A549 (cell line): Measurements from ENCODE around the gene SERTAD2. TPM values are rescaled to one million over a fixed set of nuclear protein-coding genes. Genes with fewer than 3 reads are reported as not detected.

Experiments used
- ATAC-seq, 2 experiments: fragments of 200-7000 bp in 1 of 2; fragments of >200 bp in 1 of 2; cut with Nextera tagmentation in 1 of 2; cut with Tn5 transposase in 1 of 2; 3 replicates each; pipeline versions ENCODE4 v1.8.0 to v1.9.1; 2018 to 2020; ENCODE audit warnings: mild to moderate bottlenecking in 1 of 2, moderate library complexity in 1 of 2
- CTCF ChIA-PET: fragments of 300-600 bp; sonication (Branson Sonifier 250); formaldehyde crosslinking; extraction: SDS; loops from one replicate; lab custom pipeline; 2021; ENCODE audit warnings: antibody characterized with exemption, inconsistent platforms; lab: Yijun Ruan, JAX
- POLR2A ChIA-PET: fragments of 350-600 bp; formaldehyde crosslinking; extraction: SDS; loops from one replicate; lab custom pipeline; 2021; ENCODE audit warnings: antibody characterized with exemption, inconsistent platforms; lab: Yijun Ruan, JAX
- DNase-seq, 2 experiments: peaks; one replicate each; pipeline versions ENCODE4 v3.0.0 to v3.0.0-alpha.2; 2011 to 2016; ENCODE audit warnings: low read depth in 1 of 2, low spot score in 1 of 2
- FAIRE-seq: peaks from 2 replicates; lab custom pipeline; 2011; peaks lifted over from hg19 to GRCh38; lab: Jason Lieb, UNC
- H3K27ac ChIP-seq, 2 experiments: fragments of >200 bp; sonication (Bioruptor Twin); formaldehyde crosslinking; 3 replicates each; pipeline ENCODE4 v1.5.1; 2016 to 2017
- H3K4me1 ChIP-seq: fragments of >200 bp; sonication (Bioruptor Twin); formaldehyde crosslinking; 3 replicates; pipeline ENCODE4 v1.6.1; 2016
- H3K4me2 ChIP-seq: fragments of >200 bp; sonication (Bioruptor Twin); formaldehyde crosslinking; 3 replicates; pipeline ENCODE4 v1.6.1; 2016
- H3K4me3 ChIP-seq: fragments of >200 bp; sonication (Bioruptor Twin); formaldehyde crosslinking; 3 replicates; pipeline ENCODE4 v1.5.1; 2016
- H3K9me3 ChIP-seq: fragments of >200 bp; sonication (Bioruptor Twin); formaldehyde crosslinking; 3 replicates; pipeline ENCODE4 v1.6.1; 2016
- ATOH8 ChIP-seq: fragments of 250-450 bp; sonication (Bioruptor Pico); IDR thresholded peaks from 2 replicates; pipeline ENCODE4 v1.5.0; 2020; ENCODE audit warnings: low read depth, mild to moderate bottlenecking, moderate library complexity
- BCL3 ChIP-seq: fragments of >200 bp; sonication (Bioruptor Twin); formaldehyde crosslinking; IDR thresholded peaks from 3 replicates; pipeline ENCODE4 v1.6.1; 2016
- CHD4 ChIP-seq: fragments of 200-600 bp; sonication (generic); IDR thresholded peaks from 2 replicates; pipeline ENCODE4 v1.6.1; 2016; ENCODE audit warnings: antibody characterized with exemption, mild to moderate bottlenecking, borderline replicate concordance
- EHF ChIP-seq: fragments of 250-450 bp; sonication (Bioruptor Pico); IDR thresholded peaks from 2 replicates; pipeline ENCODE4 v1.5.0; 2020; ENCODE audit warnings: mild to moderate bottlenecking
- EHMT2 ChIP-seq: fragments of 200-600 bp; sonication (generic); IDR thresholded peaks from 2 replicates; pipeline ENCODE4 v1.6.1; 2016; ENCODE audit warnings: antibody characterized with exemption, low read depth, mild to moderate bottlenecking, moderate library complexity
- ESRRA ChIP-seq: fragments of 150-350 bp; IDR thresholded peaks from 2 replicates; pipeline ENCODE4 v1.6.1; 2014; ENCODE audit warnings: mild to moderate bottlenecking, low read length, borderline replicate concordance
- HDAC2 ChIP-seq: fragments of 200-600 bp; sonication (generic); IDR thresholded peaks from 2 replicates; pipeline ENCODE4 v1.6.1; 2016
- HMGXB4 ChIP-seq: fragments of 250-450 bp; sonication (Bioruptor Pico); IDR thresholded peaks from 2 replicates; pipeline ENCODE4 v1.5.0; 2021; ENCODE audit warnings: mild to moderate bottlenecking, moderate library complexity, borderline replicate concordance
- HOXB13 ChIP-seq: fragments of 250-450 bp; sonication (Bioruptor Pico); IDR thresholded peaks from 2 replicates; pipeline ENCODE4 v1.5.0; 2020; ENCODE audit warnings: low read depth, mild to moderate bottlenecking, moderate library complexity
- HOXB5 ChIP-seq: fragments of 250-450 bp; sonication (Bioruptor Pico); IDR thresholded peaks from 2 replicates; pipeline ENCODE4 v1.5.0; 2020; ENCODE audit warnings: mild to moderate bottlenecking, moderate library complexity
- MAX ChIP-seq: IDR thresholded peaks from 2 replicates; pipeline ENCODE4 v1.6.1; 2012
- NFE2L2 ChIP-seq: fragments of 150-350 bp; conservative IDR thresholded peaks from 2 replicates; pipeline ENCODE4 v1.6.1; 2014; ENCODE audit warnings: low read length
- NR3C1 ChIP-seq: fragments of >200 bp; sonication (Bioruptor Twin); formaldehyde crosslinking; IDR thresholded peaks from 3 replicates; pipeline ENCODE4 v1.6.1; 2017
- PBX3 ChIP-seq: IDR thresholded peaks from 2 replicates; pipeline ENCODE4 v1.6.1; 2012
- POLR2AphosphoS2 ChIP-seq: conservative IDR thresholded peaks from 2 replicates; pipeline ENCODE4 v1.6.1; 2012; ENCODE audit warnings: low read length, improper control_type of control experiment, inconsistent platforms
- RCOR1 ChIP-seq: fragments of 150-350 bp; IDR thresholded peaks from 2 replicates; pipeline ENCODE4 v1.6.1; 2014; ENCODE audit warnings: antibody characterized with exemption, low read length, low read depth
- RFX5 ChIP-seq: fragments of 450-650 bp; IDR thresholded peaks from 2 replicates; pipeline ENCODE4 v1.7.1; 2014; ENCODE audit warnings: antibody characterized with exemption, mild to moderate bottlenecking, moderate library complexity
- SMC3 ChIP-seq: fragments of >200 bp; sonication (Bioruptor Twin); formaldehyde crosslinking; IDR thresholded peaks from 3 replicates; pipeline ENCODE4 v1.6.1; 2018; ENCODE audit warnings: inconsistent platforms
- TFCP2L1 ChIP-seq: fragments of 250-450 bp; sonication (Bioruptor Pico); IDR thresholded peaks from 2 replicates; pipeline ENCODE4 v1.5.0; 2021; ENCODE audit warnings: mild to moderate bottlenecking
- TP53 ChIP-seq: fragments of 250-450 bp; sonication (Bioruptor Pico); IDR thresholded peaks from 2 replicates; pipeline ENCODE4 v1.5.0; 2021; ENCODE audit warnings: mild to moderate bottlenecking, moderate library complexity
- ZFP36 ChIP-seq: fragments of 450-650 bp; IDR thresholded peaks from 2 replicates; pipeline ENCODE4 v1.6.1; 2014; ENCODE audit warnings: borderline replicate concordance; ENCODE audit not compliant: partially characterized antibody
- WGBS: methylation state at CpG from one replicate; pipeline ENCODE4 v1.1.6; 2017; ENCODE audit errors: missing lambda C conversion rate; 5-methylcytosine and 5-hydroxymethylcytosine counted together
- polyA plus RNA-seq, 4 experiments: library from polyadenylated mRNA; depleted of rRNA in 3 of 4; stranded (reverse); fragments of >200 nt; fragmentation: RNase III in 1 of 4; extraction: RNeasy Plus Mini Kit Qiagen cat#74134 plus additional on column Dnase treatment in 1 of 4; gene quantifications; 2 replicates in 3 of 4; 3 replicates in 1 of 4; pipeline ENCODE4 v1.2.3, GENCODE V29; 2011 to 2017

SERTAD2 gene
- polyA plus RNA-seq, 2 of the 4 experiments (the other 2 are of a cell fraction) = 11.8 TPM

GRCh38 chr2:64638502-64639120 lies 15.1 kb downstream of the SERTAD2 start:
- Histone ChIP-seq H3K4me1 (peaks cover 54% of the 10 kb centered on the region), H3K27ac (no peak overlapping the region), H3K9me3 (no peaks in the 10 kb centered on the region), H3K4me3 (no peak overlapping the region), H3K4me2 (no peak overlapping the region)
- CTCF ChIA-PET = interaction anchor here (0.6 to 2.7 kb wide), 11 partner anchors 8 to 532 kb away, joined by 3 to 9 read pairs (median 5); no protein-coding TSS in a partner anchor
- TF ChIP-seq SMC3 (no peak), NFE2L2 (no peak), CHD4 (no peak), EHMT2 (no peak), ZFP36 (no peak), HOXB13 (CRISPR knock-in tag) (no peak), MAX (no peak), ATOH8 (CRISPR knock-in tag) (no peak), POLR2AphosphoS2 (no peak), NR3C1 (no peak), RFX5 (no peak), HMGXB4 (CRISPR knock-in tag) (no peak), PBX3 (no peak)
- POLR2A ChIA-PET = interaction anchor here (0.6 to 1.2 kb wide), 2 partner anchors 12 to 15 kb away, joined by 3 read pairs; partner anchors contain the start of gene SERTAD2
- DNase-seq = no peak
- no peak for ATAC-seq
- WGBS = 74% methylated on average over 4 of the region's 4 CpGs
- FAIRE-seq = no peak

- H3K9me3 ChIP-seq = no peaks in the 10 kb centered on the region
- peak in 1 of 2 experiments; percentile 45; a peak in 1 of 6 replicates for ATAC-seq
- TF ChIP-seq HDAC2 (no peak), HOXB5 (CRISPR knock-in tag) (no peak), TP53 (CRISPR knock-in tag) (no peak), EHF (no peak), TFCP2L1 (CRISPR knock-in tag) (no peak), RFX5 (no peak), ESRRA (no peak), BCL3 (no peak), MAX (no peak), RCOR1 (no peak)
- no peak overlapping the region for H3K4me3 ChIP-seq
- DNase-seq = no peak
- no peak overlapping the region for H3K4me2 ChIP-seq
- 95% methylated on average over 5 of the region's 5 CpGs for WGBS
- CTCF ChIA-PET = interaction anchor here (1.0 to 2.3 kb wide), 5 partner anchors 9 to 251 kb away, joined by 4 to 9 read pairs (median 6); no protein-coding TSS in a partner anchor
- no peak for FAIRE-seq
- POLR2A ChIA-PET = interaction anchor here (1.2 kb wide), 1 partner anchor 16 kb away, joined by 3 read pairs; the partner anchor contains the start of gene SERTAD2
- peaks cover 47% of the 10 kb centered on the region for H3K4me1 ChIP-seq
- H3K27ac ChIP-seq = no peak overlapping the region
Measured at GRCh38 chr2:64637931-64638330, 15.8 kb downstream of the SERTAD2 start.
